T-cell (primary cell): Measurements from ENCODE around the gene MSLN. TPM values are rescaled to one million over a fixed set of nuclear protein-coding genes. Genes with fewer than 3 reads are reported as not detected.

Source experiments
- ATAC-seq, 4 experiments: fragments of 200-7000 bp in 3 of 4; fragments of 150-1000 bp in 1 of 4; cut with Tn5 transposase; replicated peaks in 1 of 4; 1 replicate in 3 of 4; 2 replicates in 1 of 4; pipeline ENCODE4 v1.10.0; 2021; ENCODE audit warnings: moderate library complexity in 3 of 4, mild to moderate bottlenecking in 2 of 4, moderate number of reproducible peaks in 1 of 4
- CTCF ChIA-PET, 2 donors: fragments of 300-600 bp; sonication (Branson Sonifier 250); formaldehyde crosslinking; loops; one replicate each; lab custom pipeline; 2022; ENCODE audit warnings: antibody characterized with exemption in 2 of 2; lab: Charles Lee
- POLR2A ChIA-PET, 2 donors: fragments of 300-600 bp; sonication (Branson Sonifier 250); formaldehyde crosslinking; loops; one replicate each; lab custom pipeline; 2022; ENCODE audit warnings: antibody characterized with exemption in 2 of 2; lab: Charles Lee
- DNase-seq, 35 experiments: peaks; one replicate each; pipeline versions ENCODE4 v3.0.0 to v3.0.0-alpha.2; 2013 to 2023
- H3K27ac ChIP-seq: one replicate; pipeline ENCODE4 v1.5.1; 2013; ENCODE audit warnings: low read length
- H3K27me3 ChIP-seq, 2 experiments: replicated peaks in 1 of 2; 1 replicate in 1 of 2; 2 replicates in 1 of 2; pipeline versions ENCODE4 v1.6.1 to v1.7.0; 2013; ENCODE audit warnings: low read length in 1 of 2, mixed read lengths in 1 of 2; ENCODE audit not compliant: control insufficient read depth in 2 of 2, insufficient read depth in 2 of 2; ENCODE audit errors: extremely low read depth in 1 of 2
- H3K36me3 ChIP-seq, 2 donors: 1 replicate in 1 of 2; 2 replicates in 1 of 2; pipeline versions ENCODE4 v1.6.1 to v1.7.0; 2013; ENCODE audit warnings: low read length in 1 of 2; ENCODE audit not compliant: control insufficient read depth in 2 of 2, insufficient read depth in 1 of 2; ENCODE audit errors: extremely low read depth in 1 of 2
- H3K4me1 ChIP-seq, 2 experiments: 1 replicate in 1 of 2; 2 replicates in 1 of 2; pipeline versions ENCODE4 v1.6.1 to v1.7.0; 2013; ENCODE audit warnings: low read length in 2 of 2, mixed read lengths in 1 of 2; ENCODE audit not compliant: insufficient read depth in 2 of 2, control insufficient read depth in 1 of 2; ENCODE audit errors: extremely low read depth in 1 of 2
- H3K4me3 ChIP-seq, 2 donors: 1 replicate in 1 of 2; 2 replicates in 1 of 2; pipeline versions ENCODE4 v1.5.1 to v1.7.0; 2013; ENCODE audit warnings: mild to moderate bottlenecking in 2 of 2, low read length in 1 of 2, moderate library complexity in 1 of 2; ENCODE audit not compliant: control insufficient read depth in 1 of 2; ENCODE audit errors: extremely low read depth in 1 of 2
- H3K9me3 ChIP-seq: 2 replicates; pipeline ENCODE4 v1.7.0; 2013
- H3K27ac Mint-ChIP-seq, 2 donors: one replicate each; pipeline ENCODE4 v1.8.0; 2020 to 2021; ENCODE audit warnings: mild to moderate bottlenecking in 2 of 2, mixed read lengths in 2 of 2
- H3K27me3 Mint-ChIP-seq, 2 donors: one replicate each; pipeline ENCODE4 v1.8.0; 2021 to 2022; ENCODE audit warnings: mixed read lengths in 2 of 2
- H3K36me3 Mint-ChIP-seq: one replicate; pipeline ENCODE4 v1.8.0; 2021; ENCODE audit warnings: mixed read lengths
- H3K4me1 Mint-ChIP-seq, 3 donors: one replicate each; pipeline ENCODE4 v1.8.0; 2020 to 2022; ENCODE audit warnings: mixed read lengths in 3 of 3, mild to moderate bottlenecking in 1 of 3
- H3K4me3 Mint-ChIP-seq, 3 donors: one replicate each; pipeline ENCODE4 v1.8.0; 2020 to 2022; ENCODE audit warnings: mild to moderate bottlenecking in 3 of 3, mixed read lengths in 3 of 3, moderate library complexity in 3 of 3
- H3K9me3 Mint-ChIP-seq, 3 donors: one replicate each; pipeline ENCODE4 v1.8.0; 2020 to 2022; ENCODE audit warnings: mixed read lengths in 3 of 3
- WGBS: methylation state at CpG from one replicate; pipeline ENCODE4 v1.1.5; 2013; ENCODE audit warnings: missing lambda C conversion rate; ENCODE audit not compliant: insufficient coverage; 5-methylcytosine and 5-hydroxymethylcytosine counted together
- total RNA-seq, 35 experiments: library from RNA in 6 of 35; stranded (reverse) in 6 of 35; fragments of 120-200 nt in 1 of 35; gene quantifications; one replicate each; pipeline versions ENCODE4 v1.2.1 to v1.2.4 and lab custom pipeline; 2013 to 2026

MSLN gene
- total RNA-seq, 5 donors from 2014 or later (not counting 1 experiment from before 2014, with no cell fraction given): 0.55 to 0.60 TPM; not detected in 3

- Histone ChIP-seq H3K4me3 (no peak overlapping the region), H3K27me3 (peaks cover 0 to 66% of the 10 kb centered on the region in 2 experiments), H3K9me3 (no peaks in the 10 kb centered on the region), H3K27ac (no peak overlapping the region), H3K4me1 (peaks cover 0 to 2% of the 10 kb centered on the region in 2 experiments), H3K36me3 (no peaks in the 10 kb centered on the region)
- H3K9me3 Mint-ChIP-seq: no peaks in the 10 kb centered on the region
- no peak overlapping the region for H3K4me3 Mint-ChIP-seq
- ChIA-PET POLR2A (no interaction called here), CTCF (no interaction called here)
- no peak for ATAC-seq
- H3K27ac Mint-ChIP-seq: no peak overlapping the region
- peaks cover 7% of the 10 kb centered on the region in 2 donors for H3K27me3 Mint-ChIP-seq
- 91% methylated on average over 16 of the region's 16 CpGs for WGBS
- peaks cover 0 to 4% (median 3%) of the 10 kb centered on the region in 3 donors for H3K4me1 Mint-ChIP-seq
- no peaks in the 10 kb centered on the region for H3K36me3 Mint-ChIP-seq
- DNase-seq: no peak
Measured at GRCh38 chr16:780296-780695, 19.8 kb downstream of the MSLN start.

GRCh38 chr16:781346-782010 is 20.9 kb downstream of the MSLN start:
- POLR2A ChIA-PET: no interaction called here
- Histone ChIP-seq H3K27me3 (peaks cover 0 to 56% of the 10 kb centered on the region in 2 experiments), H3K4me3 (no peak overlapping the region), H3K9me3 (no peaks in the 10 kb centered on the region), H3K4me1 (peaks cover 0 to 12% of the 10 kb centered on the region in 2 experiments), H3K36me3 (peaks cover 0 to 8% of the 10 kb centered on the region in 2 donors), H3K27ac (no peak overlapping the region)
- H3K4me3 Mint-ChIP-seq: no peak overlapping the region
- no peaks in the 10 kb centered on the region for H3K9me3 Mint-ChIP-seq
- no peak overlapping the region for H3K27ac Mint-ChIP-seq
- H3K27me3 Mint-ChIP-seq: peaks cover 7% of the 10 kb centered on the region in 2 donors
- CTCF ChIA-PET: no interaction called here
- H3K36me3 Mint-ChIP-seq: no peaks in the 10 kb centered on the region
- 57% methylated on average over 6 of the region's 19 CpGs for WGBS
- peaks cover 0 to 6% (median 5%) of the 10 kb centered on the region in 3 donors for H3K4me1 Mint-ChIP-seq
- ATAC-seq: no peak
- DNase-seq: no peak

GRCh38 chr16:782258-782657 is 21.7 kb downstream of the MSLN start:
- peaks cover 0 to 11% (median 8%) of the 10 kb centered on the region in 3 donors for H3K4me1 Mint-ChIP-seq
- H3K27ac ChIP-seq: no peak overlapping the region
- ATAC-seq (no peak), DNase-seq (no peak)
- peaks cover 0 to 20% of the 10 kb centered on the region in 2 experiments for H3K4me1 ChIP-seq
- H3K9me3 Mint-ChIP-seq: no peaks in the 10 kb centered on the region
- ChIA-PET CTCF (no interaction called here), POLR2A (no interaction called here)
- H3K36me3 ChIP-seq: peaks cover 0 to 9% of the 10 kb centered on the region in 2 donors
- peaks cover 0 to 53% of the 10 kb centered on the region in 2 experiments for H3K27me3 ChIP-seq
- no peak overlapping the region for H3K4me3 Mint-ChIP-seq
- no peaks in the 10 kb centered on the region for H3K36me3 Mint-ChIP-seq
- WGBS: 74% methylated on average over 6 of the region's 6 CpGs
- peaks cover 5 to 7% of the 10 kb centered on the region in 2 donors for H3K27me3 Mint-ChIP-seq
- no peak overlapping the region for H3K27ac Mint-ChIP-seq
- no peaks in the 10 kb centered on the region for H3K9me3 ChIP-seq
- no peak overlapping the region for H3K4me3 ChIP-seq

- CTCF ChIA-PET: no interaction called here
- peaks cover 0 to 49% of the 10 kb centered on the region in 2 experiments for H3K27me3 ChIP-seq
- DNase-seq (no peak), ATAC-seq (no peak)
- WGBS: 79% methylated on average over 35 of the region's 36 CpGs
- Mint-ChIP-seq H3K27ac (no peak overlapping the region), H3K27me3 (peaks cover 1 to 4% of the 10 kb centered on the region in 2 donors), H3K4me3 (no peak overlapping the region), H3K4me1 (peaks cover 0 to 14% (median 8%) of the 10 kb centered on the region in 3 donors), H3K9me3 (no peaks in the 10 kb centered on the region), H3K36me3 (no peaks in the 10 kb centered on the region)
- peaks cover 2 to 26% of the 10 kb centered on the region in 2 experiments for H3K4me1 ChIP-seq
- no peak overlapping the region for H3K27ac ChIP-seq
- H3K9me3 ChIP-seq: no peaks in the 10 kb centered on the region
- POLR2A ChIA-PET: no interaction called here
- peaks cover 0 to 9% of the 10 kb centered on the region in 2 donors for H3K36me3 ChIP-seq
- no peak overlapping the region for H3K4me3 ChIP-seq
Measured at GRCh38 chr16:782766-783403, 22.4 kb downstream of the MSLN start.

- H3K27ac Mint-ChIP-seq: no peak overlapping the region
- H3K4me1 ChIP-seq: peaks cover 2 to 26% of the 10 kb centered on the region in 2 experiments
- H3K4me3 Mint-ChIP-seq: no peak overlapping the region
- H3K4me1 Mint-ChIP-seq: peaks cover 0 to 14% (median 8%) of the 10 kb centered on the region in 3 donors
- peaks cover 0 to 42% of the 10 kb centered on the region in 2 experiments for H3K27me3 ChIP-seq
- POLR2A ChIA-PET: no interaction called here
- H3K36me3 Mint-ChIP-seq: no peaks in the 10 kb centered on the region
- ATAC-seq (no peak), DNase-seq (no peak)
- no peaks in the 10 kb centered on the region for H3K9me3 Mint-ChIP-seq
- H3K36me3 ChIP-seq: peaks cover 0 to 9% of the 10 kb centered on the region in 2 donors
- 76% methylated on average over 16 of the region's 17 CpGs for WGBS
- H3K27me3 Mint-ChIP-seq: peaks cover 0 to 4% of the 10 kb centered on the region in 2 donors
- H3K27ac ChIP-seq: no peak overlapping the region
- H3K9me3 ChIP-seq: no peaks in the 10 kb centered on the region
- no peak overlapping the region for H3K4me3 ChIP-seq
- CTCF ChIA-PET: no interaction called here
Measured at GRCh38 chr16:783404-784161, 23.0 kb downstream of the MSLN start.

GRCh38 chr16:784431-784830 is 23.9 kb downstream of the MSLN start:
- peaks cover 5 to 35% of the 10 kb centered on the region in 2 experiments for H3K4me1 ChIP-seq
- no peak for DNase-seq
- no peaks in the 10 kb centered on the region for H3K9me3 ChIP-seq
- H3K36me3 Mint-ChIP-seq: no peaks in the 10 kb centered on the region
- POLR2A ChIA-PET: no interaction called here
- H3K27me3 ChIP-seq: peaks cover 0 to 36% of the 10 kb centered on the region in 2 experiments
- H3K27ac Mint-ChIP-seq: no peak overlapping the region
- ATAC-seq: no peak
- 97% methylated on average over 19 of the region's 19 CpGs for WGBS
- no peak overlapping the region for H3K4me3 Mint-ChIP-seq
- H3K9me3 Mint-ChIP-seq: no peaks in the 10 kb centered on the region
- H3K27ac ChIP-seq: no peak overlapping the region
- H3K4me3 ChIP-seq: no peak overlapping the region
- peaks cover 0 to 4% of the 10 kb centered on the region in 2 donors for H3K27me3 Mint-ChIP-seq
- H3K4me1 Mint-ChIP-seq: peaks cover 0 to 14% (median 8%) of the 10 kb centered on the region in 3 donors
- CTCF ChIA-PET: interaction anchor here in 1 of 2 donors (1.0 kb wide), 1 partner anchor 72 kb away, joined by 3 read pairs; no protein-coding TSS in a partner anchor
- peaks cover 0 to 9% of the 10 kb centered on the region in 2 donors for H3K36me3 ChIP-seq
